IPS-NIHi11 (cell line): ENCODE results near the gene THSD7B.

Experiments used
- DNase-seq: peaks from one replicate; pipeline ENCODE4 v3.0.0; 2012; ENCODE audit warnings: mixed read lengths, low spot score

THSD7B gene

GRCh38 chr2:136823291-136823690, 57.9 kb downstream of the THSD7B start:
- DNase-seq: no peak

- no peak for DNase-seq
These were observed 62.8 kb downstream of the THSD7B start for GRCh38 chr2:136828162-136828561.

GRCh38 chr2:136828774-136829173, 63.4 kb downstream of the THSD7B start:
- DNase-seq: no peak

GRCh38 chr2:136844546-136844945, 79.2 kb downstream of the THSD7B start:
- no peak for DNase-seq

- DNase-seq: no peak
These were observed 93.3 kb downstream of the THSD7B start for GRCh38 chr2:136858656-136859055.

- no peak for DNase-seq
These were observed 95.2 kb downstream of the THSD7B start for GRCh38 chr2:136860443-136860958.

GRCh38 chr2:136863468-136863867, 98.1 kb downstream of the THSD7B start:
- no peak for DNase-seq

GRCh38 chr2:136863874-136864273, 98.5 kb downstream of the THSD7B start:
- no peak for DNase-seq

GRCh38 chr2:136871424-136871823, 106.1 kb downstream of the THSD7B start:
- DNase-seq: no peak

GRCh38 chr2:136874258-136874657, 108.9 kb downstream of the THSD7B start:
- peak; percentile 36 for DNase-seq

- no peak for DNase-seq
These were observed 125.8 kb downstream of the THSD7B start for GRCh38 chr2:136891100-136891499.

- DNase-seq: no peak
These were observed 128.8 kb downstream of the THSD7B start for GRCh38 chr2:136894007-136894634.

- no peak for DNase-seq
These were observed 136.4 kb downstream of the THSD7B start for GRCh38 chr2:136901732-136902131.

- DNase-seq: peak; percentile 19
These were observed 140.4 kb downstream of the THSD7B start for GRCh38 chr2:136905779-136906178.

- DNase-seq: no peak
These were observed 144.4 kb downstream of the THSD7B start for GRCh38 chr2:136909777-136910176.

- DNase-seq: no peak
These were observed 150.8 kb downstream of the THSD7B start for GRCh38 chr2:136916131-136916530.

- no peak for DNase-seq
These were observed 152.1 kb downstream of the THSD7B start for GRCh38 chr2:136917411-136917881.

- no peak for DNase-seq
These were observed 154.3 kb downstream of the THSD7B start for GRCh38 chr2:136919682-136920081.

GRCh38 chr2:136920652-136921333, 155.4 kb downstream of the THSD7B start:
- no peak for DNase-seq

GRCh38 chr2:136927156-136927555, 161.8 kb downstream of the THSD7B start:
- no peak for DNase-seq

- no peak for DNase-seq
These were observed 164.2 kb downstream of the THSD7B start for GRCh38 chr2:136929531-136929930.

GRCh38 chr2:136932700-136933099, 167.4 kb downstream of the THSD7B start:
- DNase-seq: peak; percentile 56

GRCh38 chr2:136935119-136935518, 169.8 kb downstream of the THSD7B start:
- DNase-seq: no peak

- no peak for DNase-seq
These were observed 190.7 kb downstream of the THSD7B start for GRCh38 chr2:136956050-136956449.
